GM12878 (cell line): ENCODE results near the gene C3orf20. TPM values are rescaled to one million over a fixed set of nuclear protein-coding genes. Genes with fewer than 3 reads are reported as not detected.
A peak's percentile ranks its signal among the peaks of the same experiment; 100 is the strongest.

Experiments used
- ATAC-seq: fragments of 200-7000 bp; cut with Tn5 transposase; 3 replicates; pipeline ENCODE4 v1.9.1; 2020; ENCODE audit warnings: mild to moderate bottlenecking, moderate library complexity
- BruUV-seq: library from RNA; stranded (reverse); fragments of 400-500 nt; replicated peaks from 2 replicates; lab custom pipeline; 2021; lab: Mats Ljungman, UMichigan
- CTCF ChIA-PET: fragments of 300-600 bp; sonication (Branson Sonifier 250); formaldehyde crosslinking; extraction: SDS; loops from one replicate; lab custom pipeline; 2021; ENCODE audit warnings: inconsistent platforms; lab: Yijun Ruan, JAX
- POLR2A ChIA-PET: fragments of 350-600 bp; formaldehyde crosslinking; extraction: SDS; loops from one replicate; lab custom pipeline; 2021; ENCODE audit warnings: inconsistent platforms; lab: Charles Lee
- RAD21 ChIA-PET: fragments of 300-600 bp; sonication (Branson Sonifier 250); formaldehyde crosslinking; loops from one replicate; lab custom pipeline; 2023; ENCODE audit warnings: antibody characterized with exemption; ENCODE audit not compliant: unreplicated experiment; lab: Charles Lee
- SMC1A ChIA-PET: fragments of 300-600 bp; sonication (Branson Sonifier 250); formaldehyde crosslinking; loops from one replicate; lab custom pipeline; 2023; ENCODE audit not compliant: unreplicated experiment, uncharacterized antibody; lab: Charles Lee
- DNase-seq: peaks from one replicate; pipeline ENCODE4 v3.0.0-alpha.2; 2011; ENCODE audit warnings: low read depth, low spot score
- FAIRE-seq: peaks from 3 replicates; lab custom pipeline; 2011; peaks lifted over from hg19 to GRCh38; lab: Jason Lieb, UNC
- H2AFZ ChIP-seq: 2 replicates; pipeline ENCODE4 v1.6.0; 2011; ENCODE audit warnings: low read depth, low read length, control low read depth; ENCODE audit not compliant: control insufficient read depth
- H3K27ac ChIP-seq: 2 replicates; pipeline ENCODE4 v1.5.1; 2011; ENCODE audit warnings: control low read depth; ENCODE audit not compliant: control insufficient read depth, insufficient read depth
- H3K27me3 ChIP-seq, 2 experiments: replicated peaks in 1 of 2; 2 replicates each; pipeline versions ENCODE4 v1.6.0 to v1.6.1; 2011; ENCODE audit warnings: low read length in 1 of 2; ENCODE audit not compliant: control insufficient read depth in 2 of 2, insufficient read depth in 2 of 2
- H3K36me3 ChIP-seq, 2 experiments: 2 replicates each; pipeline ENCODE4 v1.5.1; 2011; ENCODE audit warnings: low read length in 1 of 2; ENCODE audit not compliant: control insufficient read depth in 2 of 2, insufficient read depth in 2 of 2
- H3K4me1 ChIP-seq: 2 replicates; pipeline ENCODE4 v1.6.1; 2011; ENCODE audit warnings: mild to moderate bottlenecking, low read length, moderate library complexity, mixed read lengths; ENCODE audit not compliant: control insufficient read depth, insufficient read depth
- H3K4me2 ChIP-seq: 2 replicates; pipeline ENCODE4 v1.6.0; 2011; ENCODE audit warnings: control low read depth; ENCODE audit not compliant: control insufficient read depth, insufficient read depth
- H3K4me3 ChIP-seq: fragments of 200-600 bp; sonication (generic); 2 replicates; pipeline ENCODE4 v1.5.1; 2016
- H3K79me2 ChIP-seq: 2 replicates; pipeline ENCODE4 v1.6.0; 2011; ENCODE audit warnings: low read length; ENCODE audit not compliant: control insufficient read depth, insufficient read depth
- H3K9ac ChIP-seq: 2 replicates; pipeline ENCODE4 v1.8.0; 2011; ENCODE audit warnings: low read length, control low read depth, mixed read lengths; ENCODE audit not compliant: control insufficient read depth, insufficient read depth
- H3K9me3 ChIP-seq: replicated peaks from 3 replicates; pipeline ENCODE4 v1.5.1; 2011; ENCODE audit warnings: mild to moderate bottlenecking, low read length; ENCODE audit not compliant: control insufficient read depth, insufficient read depth
- H4K20me1 ChIP-seq: 2 replicates; pipeline ENCODE4 v1.6.0; 2011; ENCODE audit not compliant: control insufficient read depth, insufficient read depth
- CBX5 ChIP-seq: sonication (generic); IDR thresholded peaks from 2 replicates; pipeline ENCODE4 v1.6.1; 2016; ENCODE audit warnings: low read depth, moderate library complexity, mild to moderate bottlenecking, inconsistent platforms
- CREB1 ChIP-seq: IDR thresholded peaks from 2 replicates; pipeline ENCODE4 v1.6.1; 2012; ENCODE audit warnings: low read depth, mild to moderate bottlenecking, inconsistent platforms
- DPF2 ChIP-seq: fragments of 450-650 bp; IDR thresholded peaks from 2 replicates; pipeline ENCODE4 v1.6.1; 2017; ENCODE audit warnings: mild to moderate bottlenecking
- EP300 ChIP-seq, 2 experiments: fragments of 150-350 bp in 1 of 2; IDR thresholded peaks; 2 replicates each; pipeline ENCODE4 v1.6.1; 2011 to 2012; ENCODE audit warnings: low read depth in 2 of 2, low read length in 2 of 2, borderline replicate concordance in 1 of 2, improper control_type of control experiment in 1 of 2, inconsistent platforms in 1 of 2; ENCODE audit not compliant: control insufficient read depth in 1 of 2
- FOXK2 ChIP-seq: fragments of 450-650 bp; IDR thresholded peaks from 2 replicates; pipeline ENCODE4 v1.6.1; 2017; ENCODE audit warnings: mild to moderate bottlenecking, moderate library complexity
- HDAC6 ChIP-seq: fragments of 200-600 bp; sonication (generic); IDR thresholded peaks from one replicate; pipeline ENCODE4 v1.8.0; 2017; ENCODE audit warnings: antibody characterized with exemption; ENCODE audit not compliant: unreplicated experiment
- IRF4 ChIP-seq: IDR thresholded peaks from 2 replicates; pipeline ENCODE4 v1.6.1; 2011; ENCODE audit warnings: low read depth, low read length
- MEF2B ChIP-seq: fragments of 450-650 bp; IDR thresholded peaks from 2 replicates; pipeline ENCODE4 v1.6.1; 2018; ENCODE audit warnings: mild to moderate bottlenecking, moderate library complexity; ENCODE audit not compliant: partially characterized antibody, poor library complexity, severe bottlenecking
- MYC ChIP-seq: IDR thresholded peaks from 2 replicates; pipeline ENCODE4 v1.6.1; 2011; ENCODE audit warnings: mild to moderate bottlenecking, low read length, moderate library complexity, inconsistent platforms; ENCODE audit not compliant: insufficient read depth, insufficient replicate concordance, insufficient read length, severe bottlenecking
- NRF1 ChIP-seq: conservative IDR thresholded peaks from 2 replicates; pipeline ENCODE4 v1.6.1; 2011; ENCODE audit warnings: mild to moderate bottlenecking, low read depth, low read length, improper control_type of control experiment
- PAX8 ChIP-seq: fragments of 450-650 bp; IDR thresholded peaks from 2 replicates; pipeline ENCODE4 v1.6.1; 2017; ENCODE audit warnings: mild to moderate bottlenecking, moderate library complexity
- PBX3 ChIP-seq: IDR thresholded peaks from 2 replicates; pipeline ENCODE4 v1.6.1; 2011; ENCODE audit warnings: mild to moderate bottlenecking, low read depth, low read length, moderate library complexity; ENCODE audit not compliant: insufficient replicate concordance
- POLR2A ChIP-seq: IDR thresholded peaks from 2 replicates; pipeline ENCODE4 v1.6.1; 2011; ENCODE audit warnings: low read depth, mild to moderate bottlenecking, low read length
- POU2F2 ChIP-seq: IDR thresholded peaks from 3 replicates; pipeline ENCODE4 v1.6.1; 2011; ENCODE audit warnings: low read depth, mild to moderate bottlenecking, low read length, borderline replicate concordance
- RAD21 ChIP-seq: IDR thresholded peaks from 2 replicates; pipeline ENCODE4 v1.6.1; 2011; ENCODE audit warnings: mild to moderate bottlenecking, low read depth, low read length, moderate library complexity; ENCODE audit not compliant: insufficient read depth
- RB1 ChIP-seq: fragments of 450-650 bp; formaldehyde crosslinking; IDR thresholded peaks from 2 replicates; pipeline ENCODE4 v1.6.1; 2017; ENCODE audit warnings: mild to moderate bottlenecking, borderline replicate concordance
- RUNX3 ChIP-seq: IDR thresholded peaks from 2 replicates; pipeline ENCODE4 v1.6.1; 2012; ENCODE audit warnings: low read length, inconsistent platforms
- SMC3 ChIP-seq: IDR thresholded peaks from 2 replicates; pipeline ENCODE4 v1.6.1; 2011; ENCODE audit warnings: low read length, improper control_type of control experiment, borderline replicate concordance
- WRNIP1 ChIP-seq: IDR thresholded peaks from 2 replicates; pipeline ENCODE4 v1.6.1; 2011; ENCODE audit warnings: low read depth, low read length, improper control_type of control experiment, borderline replicate concordance
- YY1 ChIP-seq: IDR thresholded peaks from 2 replicates; pipeline ENCODE4 v1.6.1; 2011; ENCODE audit warnings: low read depth, mild to moderate bottlenecking, low read length
- ZBED1 ChIP-seq: IDR thresholded peaks from 2 replicates; pipeline ENCODE4 v1.6.1; 2016; ENCODE audit warnings: borderline replicate concordance
- ZBTB33 ChIP-seq: fragments of 450-650 bp; IDR thresholded peaks from 2 replicates; pipeline ENCODE4 v1.6.1; 2017; ENCODE audit warnings: mild to moderate bottlenecking
- ZNF274 ChIP-seq: IDR thresholded peaks from one replicate; pipeline ENCODE4 v1.8.0; 2011; ENCODE audit not compliant: insufficient read length, insufficient read depth
- WGBS: methylation state at CpG from one replicate; pipeline ENCODE4 v1.1.6; 2016; ENCODE audit warnings: low lambda C conversion rate; ENCODE audit not compliant: insufficient replicate concordance, insufficient coverage; ENCODE audit errors: missing lambda C conversion rate; 5-methylcytosine and 5-hydroxymethylcytosine counted together
- in situ Hi-C: fragments of 300-500 bp; cut with MboI; formaldehyde crosslinking; loops from 9 replicates; pipeline ENCODE4 v1.14.3; 2018; ENCODE audit warnings: mixed read lengths
- intact Hi-C: fragments of 100-400 bp; cut with micrococcal nuclease; formaldehyde crosslinking; loops from one replicate; pipeline ENCODE4 v1.14.2; 2022; ENCODE audit not compliant: unreplicated experiment
- polyA plus RNA-seq, 11 experiments: library from polyadenylated mRNA; depleted of rRNA in 4 of 11; unstranded in 6 of 11; stranded (reverse) in 5 of 11; fragments of >200 nt; fragmentation: Nextera tagmentation in 4 of 11; fragmentation: Illumina TruSeq in 1 of 11; extraction: Ambion mirVana in 4 of 11; extraction: Trizol in 1 of 11; gene quantifications; 1 replicate in 1 of 11; 2 replicates in 10 of 11; pipeline versions ENCODE4 v1.2.1 to v1.2.3, GENCODE V29; 2011 to 2016; ENCODE audit warnings: inconsistent platforms in 2 of 11, missing spikeins in 2 of 11, low read depth in 1 of 11
- total RNA-seq, 4 experiments: library from RNA; depleted of rRNA in 3 of 4; stranded (reverse); fragments of >200 nt in 3 of 4; fragmentation: Illumina TruSeq in 1 of 4; extraction: Trizol in 1 of 4; gene quantifications; 2 replicates each; pipeline versions ENCODE4 v1.2.1 to v1.2.3, GENCODE V29; 2013 to 2021

Gene C3orf20
- total and polyA plus RNA-seq, 10 of the 15 experiments (the other 5 are each of a cell fraction or from before 2014, with no cell fraction given), result 0.05 to 2.9 (median 1.0) TPM

- BruUV-seq, result no TSS peak
- ChIA-PET RAD21 (interaction anchor here (0.6 to 6.2 kb wide), 31 partner anchors 9 to 1796 kb away, joined by 3 to 197 read pairs (median 5); partner anchors contain the start of genes C3orf20 and CCDC174), SMC1A (interaction anchor here (0.5 to 9.7 kb wide), 53 partner anchors 10 to 884 kb away, joined by 3 to 274 read pairs (median 5); partner anchors contain the start of genes C3orf20 and CCDC174), POLR2A (interaction anchor here (1.0 to 1.4 kb wide), 3 partner anchors 99 to 144 kb away, joined by 3 to 4 read pairs (median 4); partner anchors contain the start of gene C3orf20), CTCF (interaction anchor here (0.6 to 7.4 kb wide), 69 partner anchors 10 to 1778 kb away, joined by 3 to 321 read pairs (median 5); partner anchors contain the start of genes C3orf20, CCDC174 and NR2C2)
- 0% methylated on average over 12 of the region's 12 CpGs for WGBS
- ATAC-seq (peak; percentile 100), FAIRE-seq (peak; percentile 75), DNase-seq (peak; percentile 31)
- no peak overlapping the region for H2AFZ ChIP-seq
- H3K9ac ChIP-seq, result no peak overlapping the region
- no peaks in the 10 kb centered on the region; the same call in 2 of the 3 replicates for H3K9me3 ChIP-seq
- H3K27me3 ChIP-seq, result no peaks in the 10 kb centered on the region; a peak in 1 of 4 replicates
- intact Hi-C loops, result loop anchor here (1.0 to 2.0 kb wide), 4 partner anchors 108 to 520 kb away; no protein-coding TSS in a partner anchor
- H3K79me2 ChIP-seq, result no peaks in the 10 kb centered on the region
- H3K36me3 ChIP-seq, result no peaks in the 10 kb centered on the region
- H3K4me2 ChIP-seq, result no peak overlapping the region
- H4K20me1 ChIP-seq, result no peaks in the 10 kb centered on the region
- in situ Hi-C loops, result loop anchor here (5.0 kb wide), 1 partner anchor 109 kb away; no protein-coding TSS in a partner anchor
- H3K4me3 ChIP-seq, result no peak overlapping the region
- H3K27ac ChIP-seq, result no peak overlapping the region
- H3K4me1 ChIP-seq, result no peaks in the 10 kb centered on the region
- TF ChIP-seq FOXK2, result no peak
- TF ChIP-seq MEF2B, result no peak
- no peak for TF ChIP-seq DPF2
- 0 out of 2 replicates have a peak, but pooled peaks have one; percentile 37 for TF ChIP-seq RB1
- TF ChIP-seq MYC, result no peak
- no peak for TF ChIP-seq ZBED1
- TF ChIP-seq ZNF274, result no peak
- TF ChIP-seq WRNIP1, result no peak
- no peak for TF ChIP-seq PAX8
- peak; percentile 99 for TF ChIP-seq RAD21
- TF ChIP-seq NRF1, result no peak
- peak; percentile 35; the same call in 1 of the 2 replicates for TF ChIP-seq RUNX3
- peak; percentile 93 for TF ChIP-seq SMC3
- TF ChIP-seq HDAC6, result no peak
- TF ChIP-seq ZBTB33, result no peak
- TF ChIP-seq POU2F2, result no peak
- peak; percentile 68 for TF ChIP-seq YY1
- TF ChIP-seq EP300 (IDR thresholded peaks at IDR 0.05; ENCODE audit: borderline replicate concordance in 1 of 2, control insufficient read depth in 1 of 2, low read depth in 2 of 2, low read length in 2 of 2), result no peak
- TF ChIP-seq CREB1, result no peak
- no peak for TF ChIP-seq IRF4
- TF ChIP-seq POLR2A, result no peak
- TF ChIP-seq CBX5, result no peak
- TF ChIP-seq PBX3, result no peak
These were observed 106.1 kb downstream of the C3orf20 start for GRCh38 chr3:14780927-14781507.
